ENCODE measurements around the gene CRIP2. TPM values are rescaled to one million over a fixed set of nuclear protein-coding genes. Genes with fewer than 3 reads are reported as not detected.

The CRIP2 gene
- total and polyA plus RNA-seq, 2 donors (not counting 3 experiments of a cell fraction or from before 2014, with no cell fraction given) = 322 to 954 TPM

GRCh38 chr14:105433161-105433605 is 41.4 kb upstream of the CRIP2 start:
- no peaks in the 10 kb centered on the region for H3K27me3 ChIP-seq (ENCODE audit: control insufficient read depth in 2 of 2, insufficient read depth in 2 of 2, low read length in 2 of 2)
- FAIRE-seq = no peak
- no peaks in the 10 kb centered on the region for H3K9me3 ChIP-seq (replicated peaks; ENCODE audit: control insufficient read depth, insufficient read depth, low read length)
- intact Hi-C loops (cut with micrococcal nuclease) (loop anchor here (5.0 kb wide), 1 partner anchor 36 kb away; the partner anchor contains the start of gene TEX22), dilution Hi-C loops (cut with MboI; ENCODE audit: extremely low pct_ligation_motif_present, low sequenced_read_pairs) (no loop called here)
- H4K20me1 ChIP-seq (replicated peaks; ENCODE audit: control insufficient read depth, extremely low read depth, insufficient read depth, low read length) = peaks cover 2% of the 10 kb centered on the region
- H3K4me1 ChIP-seq (ENCODE audit: control insufficient read depth, extremely low read depth, insufficient read depth, low read length) = peaks cover 44% of the 10 kb centered on the region
- CTCF ChIA-PET = no interaction called here
- peaks cover 81% of the 10 kb centered on the region for H3K79me2 ChIP-seq (ENCODE audit: control insufficient read depth, insufficient read depth, low read length)
- TF ChIP-seq FOS (IDR thresholded peaks at IDR 0.05; ENCODE audit: borderline replicate concordance, insufficient read depth, low read length) = no peak
- TF ChIP-seq MYC (IDR thresholded peaks at IDR 0.05; ENCODE audit: low read depth, low read length) = no peak
- no peak for TF ChIP-seq GATA2 (IDR thresholded peaks at IDR 0.05; ENCODE audit: insufficient read depth, insufficient read length, low read depth, low read length)
- TF ChIP-seq POLR2AphosphoS5 (IDR thresholded peaks at IDR 0.05; ENCODE audit: insufficient read depth, low read depth, low read length) = no peak
- TF ChIP-seq POLR2A (IDR thresholded peaks at IDR 0.05; ENCODE audit: low read depth, low read length) = no peak
- no peak for TF ChIP-seq EZH2 (IDR thresholded peaks at IDR 0.05; ENCODE audit: borderline replicate concordance, low read depth, low read length, severe bottlenecking)
- TF ChIP-seq JUN (IDR thresholded peaks at IDR 0.05; ENCODE audit: borderline replicate concordance, insufficient read depth, insufficient read length, low read depth) = no peak
- no peak for TF ChIP-seq MAX (IDR thresholded peaks at IDR 0.05; ENCODE audit: insufficient read depth, insufficient read length)
- no peak for TF ChIP-seq CTCF (IDR thresholded peaks at IDR 0.05; ENCODE audit: extremely low read depth in 1 of 2, insufficient read depth in 1 of 2, low read depth in 1 of 2, low read length in 2 of 2)
- H3K36me3 ChIP-seq (ENCODE audit: control insufficient read depth in 2 of 2, extremely low read depth in 1 of 2, insufficient read depth in 2 of 2, low read length in 2 of 2) = peaks cover 2 to 8% of the 10 kb centered on the region in 2 experiments
- no peak overlapping the region for H2AFZ ChIP-seq (ENCODE audit: low read depth, low read length)
- H3K9ac ChIP-seq (replicated peaks; ENCODE audit: extremely low read depth, insufficient read depth, low read length) = no peak overlapping the region
- POLR2A ChIA-PET = no interaction called here
- no peak overlapping the region for H3K4me2 ChIP-seq (ENCODE audit: insufficient read depth, low read length)
- no peak overlapping the region for H3K27ac ChIP-seq (ENCODE audit: insufficient read depth, low read depth, low read length)
- BruUV-seq (replicated peaks) = no TSS peak
- no peaks in the 10 kb centered on the region for H3K9me1 ChIP-seq (replicated peaks; ENCODE audit: control insufficient read depth, extremely low read depth, insufficient read depth, low read length)
- H3K4me3 ChIP-seq (replicated peaks in 1 of 3; ENCODE audit: insufficient read depth in 1 of 3, low read depth in 1 of 3, low read length in 3 of 3) = no peak overlapping the region
- DNase-seq (ENCODE audit: low read depth, low spot score) = no peak

All from endothelial cell of umbilical vein (primary cell).